ENCODE results near the gene PPP2R3C. TPM values are rescaled to one million over a fixed set of nuclear protein-coding genes. Genes with fewer than 3 reads are reported as not detected.

Gene PPP2R3C
- total and polyA plus RNA-seq, 2 of the 13 experiments (the other 11 are each of a cell fraction or from before 2014, with no cell fraction given): 63.4 to 102 TPM

DNA sequence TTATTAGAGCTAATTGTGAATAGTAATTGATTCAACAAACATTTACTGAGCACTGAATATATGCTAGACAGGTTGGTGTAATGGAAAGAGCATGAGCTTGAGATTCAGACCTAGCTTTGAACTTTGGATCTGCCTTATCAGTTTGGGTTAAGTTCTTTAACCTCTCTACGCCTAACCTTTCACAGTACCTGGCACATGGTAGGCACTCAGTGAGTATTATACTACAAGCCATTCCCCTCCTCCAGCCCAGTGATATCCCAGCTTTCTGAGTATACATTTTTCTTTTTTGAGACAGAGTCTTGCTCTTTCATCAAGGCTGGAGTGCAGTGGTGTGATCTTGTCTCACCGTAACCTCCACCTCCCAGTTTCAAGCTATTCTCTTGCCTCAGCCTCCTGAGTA, 43.7 kb downstream of the PPP2R3C start (continued):
- TF ChIP-seq, protein P1, sequence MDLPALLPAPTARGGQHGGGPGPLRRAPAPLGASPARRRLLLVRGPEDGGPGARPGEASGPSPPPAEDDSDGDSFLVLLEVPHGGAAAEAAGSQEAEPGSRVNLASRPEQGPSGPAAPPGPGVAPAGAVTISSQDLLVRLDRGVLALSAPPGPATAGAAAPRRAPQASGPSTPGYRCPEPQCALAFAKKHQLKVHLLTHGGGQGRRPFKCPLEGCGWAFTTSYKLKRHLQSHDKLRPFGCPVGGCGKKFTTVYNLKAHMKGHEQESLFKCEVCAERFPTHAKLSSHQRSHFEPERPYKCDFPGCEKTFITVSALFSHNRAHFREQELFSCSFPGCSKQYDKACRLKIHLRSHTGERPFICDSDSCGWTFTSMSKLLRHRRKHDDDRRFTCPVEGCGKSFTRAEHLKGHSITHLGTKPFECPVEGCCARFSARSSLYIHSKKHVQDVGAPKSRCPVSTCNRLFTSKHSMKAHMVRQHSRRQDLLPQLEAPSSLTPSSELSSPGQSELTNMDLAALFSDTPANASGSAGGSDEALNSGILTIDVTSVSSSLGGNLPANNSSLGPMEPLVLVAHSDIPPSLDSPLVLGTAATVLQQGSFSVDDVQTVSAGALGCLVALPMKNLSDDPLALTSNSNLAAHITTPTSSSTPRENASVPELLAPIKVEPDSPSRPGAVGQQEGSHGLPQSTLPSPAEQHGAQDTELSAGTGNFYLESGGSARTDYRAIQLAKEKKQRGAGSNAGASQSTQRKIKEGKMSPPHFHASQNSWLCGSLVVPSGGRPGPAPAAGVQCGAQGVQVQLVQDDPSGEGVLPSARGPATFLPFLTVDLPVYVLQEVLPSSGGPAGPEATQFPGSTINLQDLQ (CRISPR knock-in tag; IDR thresholded peaks at IDR 0.05): no peak
- TF ChIP-seq, protein P2, sequence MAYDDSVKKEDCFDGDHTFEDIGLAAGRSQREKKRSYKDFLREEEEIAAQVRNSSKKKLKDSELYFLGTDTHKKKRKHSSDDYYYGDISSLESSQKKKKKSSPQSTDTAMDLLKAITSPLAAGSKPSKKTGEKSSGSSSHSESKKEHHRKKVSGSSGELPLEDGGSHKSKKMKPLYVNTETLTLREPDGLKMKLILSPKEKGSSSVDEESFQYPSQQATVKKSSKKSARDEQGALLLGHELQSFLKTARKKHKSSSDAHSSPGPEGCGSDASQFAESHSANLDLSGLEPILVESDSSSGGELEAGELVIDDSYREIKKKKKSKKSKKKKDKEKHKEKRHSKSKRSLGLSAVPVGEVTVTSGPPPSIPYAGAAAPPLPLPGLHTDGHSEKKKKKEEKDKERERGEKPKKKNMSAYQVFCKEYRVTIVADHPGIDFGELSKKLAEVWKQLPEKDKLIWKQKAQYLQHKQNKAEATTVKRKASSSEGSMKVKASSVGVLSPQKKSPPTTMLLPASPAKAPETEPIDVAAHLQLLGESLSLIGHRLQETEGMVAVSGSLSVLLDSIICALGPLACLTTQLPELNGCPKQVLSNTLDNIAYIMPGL (CRISPR knock-in tag; IDR thresholded peaks at IDR 0.05; ENCODE audit: borderline replicate concordance in 1 of 2, low read depth in 1 of 2): no peak
- TF ChIP-seq ZNF644 (CRISPR knock-in tag; IDR thresholded peaks at IDR 0.05; ENCODE audit: low read depth) (peak; percentile 91), TP53 (CRISPR knock-in tag; conservative IDR thresholded peaks at IDR 0.05) (no peak), KAT8 (CRISPR knock-in tag; IDR thresholded peaks at IDR 0.05) (0 out of 2 replicates have a peak, but pooled peaks have one; percentile 20), HNF4G (IDR thresholded peaks at IDR 0.05; ENCODE audit: borderline replicate concordance, low read depth, low read length) (peak; percentile 77; the same call in 1 of the 2 replicates), HNF4G (CRISPR knock-in tag; IDR thresholded peaks at IDR 0.05; ENCODE audit: borderline replicate concordance, low read depth) (no peak), KLF16 (CRISPR knock-in tag; IDR thresholded peaks at IDR 0.05) (no peak), ZNF557 (CRISPR knock-in tag; IDR thresholded peaks at IDR 0.05) (peak; percentile 69; the same call in 1 of the 2 replicates), PHF20 (CRISPR knock-in tag; IDR thresholded peaks at IDR 0.05) (no peak), NR2C2 (CRISPR knock-in tag; IDR thresholded peaks at IDR 0.05; ENCODE audit: borderline replicate concordance) (0 out of 2 replicates have a peak, but pooled peaks have one; percentile 66), MIXL1 (CRISPR knock-in tag; IDR thresholded peaks at IDR 0.05) (peak; percentile 85; the same call in 1 of the 2 replicates), ZNF749 (CRISPR knock-in tag; IDR thresholded peaks at IDR 0.05; ENCODE audit: borderline replicate concordance) (no peak), PITX1 (CRISPR knock-in tag; IDR thresholded peaks at IDR 0.05) (peak; percentile 89), CEBPB (IDR thresholded peaks at IDR 0.05; ENCODE audit: borderline replicate concordance, low read depth, low read length) (no peak), GATAD2A (CRISPR knock-in tag; IDR thresholded peaks at IDR 0.05) (peak; percentile 64), TOPORS (CRISPR knock-in tag; IDR thresholded peaks at IDR 0.05) (peak; percentile 79; the same call in 1 of the 2 replicates)
- TF ChIP-seq, protein P3, sequence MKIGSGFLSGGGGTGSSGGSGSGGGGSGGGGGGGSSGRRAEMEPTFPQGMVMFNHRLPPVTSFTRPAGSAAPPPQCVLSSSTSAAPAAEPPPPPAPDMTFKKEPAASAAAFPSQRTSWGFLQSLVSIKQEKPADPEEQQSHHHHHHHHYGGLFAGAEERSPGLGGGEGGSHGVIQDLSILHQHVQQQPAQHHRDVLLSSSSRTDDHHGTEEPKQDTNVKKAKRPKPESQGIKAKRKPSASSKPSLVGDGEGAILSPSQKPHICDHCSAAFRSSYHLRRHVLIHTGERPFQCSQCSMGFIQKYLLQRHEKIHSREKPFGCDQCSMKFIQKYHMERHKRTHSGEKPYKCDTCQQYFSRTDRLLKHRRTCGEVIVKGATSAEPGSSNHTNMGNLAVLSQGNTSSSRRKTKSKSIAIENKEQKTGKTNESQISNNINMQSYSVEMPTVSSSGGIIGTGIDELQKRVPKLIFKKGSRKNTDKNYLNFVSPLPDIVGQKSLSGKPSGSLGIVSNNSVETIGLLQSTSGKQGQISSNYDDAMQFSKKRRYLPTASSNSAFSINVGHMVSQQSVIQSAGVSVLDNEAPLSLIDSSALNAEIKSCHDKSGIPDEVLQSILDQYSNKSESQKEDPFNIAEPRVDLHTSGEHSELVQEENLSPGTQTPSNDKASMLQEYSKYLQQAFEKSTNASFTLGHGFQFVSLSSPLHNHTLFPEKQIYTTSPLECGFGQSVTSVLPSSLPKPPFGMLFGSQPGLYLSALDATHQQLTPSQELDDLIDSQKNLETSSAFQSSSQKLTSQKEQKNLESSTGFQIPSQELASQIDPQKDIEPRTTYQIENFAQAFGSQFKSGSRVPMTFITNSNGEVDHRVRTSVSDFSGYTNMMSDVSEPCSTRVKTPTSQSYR (CRISPR knock-in tag; IDR thresholded peaks at IDR 0.05; ENCODE audit: borderline replicate concordance): peak; percentile 77
- TF ChIP-seq, protein P4, sequence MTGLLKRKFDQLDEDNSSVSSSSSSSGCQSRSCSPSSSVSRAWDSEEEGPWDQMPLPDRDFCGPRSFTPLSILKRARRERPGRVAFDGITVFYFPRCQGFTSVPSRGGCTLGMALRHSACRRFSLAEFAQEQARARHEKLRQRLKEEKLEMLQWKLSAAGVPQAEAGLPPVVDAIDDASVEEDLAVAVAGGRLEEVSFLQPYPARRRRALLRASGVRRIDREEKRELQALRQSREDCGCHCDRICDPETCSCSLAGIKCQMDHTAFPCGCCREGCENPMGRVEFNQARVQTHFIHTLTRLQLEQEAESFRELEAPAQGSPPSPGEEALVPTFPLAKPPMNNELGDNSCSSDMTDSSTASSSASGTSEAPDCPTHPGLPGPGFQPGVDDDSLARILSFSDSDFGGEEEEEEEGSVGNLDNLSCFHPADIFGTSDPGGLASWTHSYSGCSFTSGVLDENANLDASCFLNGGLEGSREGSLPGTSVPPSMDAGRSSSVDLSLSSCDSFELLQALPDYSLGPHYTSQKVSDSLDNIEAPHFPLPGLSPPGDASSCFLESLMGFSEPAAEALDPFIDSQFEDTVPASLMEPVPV (CRISPR knock-in tag; IDR thresholded peaks at IDR 0.05): 0 out of 2 replicates have a peak, but pooled peaks have one; percentile 16
- TF ChIP-seq, protein P5, sequence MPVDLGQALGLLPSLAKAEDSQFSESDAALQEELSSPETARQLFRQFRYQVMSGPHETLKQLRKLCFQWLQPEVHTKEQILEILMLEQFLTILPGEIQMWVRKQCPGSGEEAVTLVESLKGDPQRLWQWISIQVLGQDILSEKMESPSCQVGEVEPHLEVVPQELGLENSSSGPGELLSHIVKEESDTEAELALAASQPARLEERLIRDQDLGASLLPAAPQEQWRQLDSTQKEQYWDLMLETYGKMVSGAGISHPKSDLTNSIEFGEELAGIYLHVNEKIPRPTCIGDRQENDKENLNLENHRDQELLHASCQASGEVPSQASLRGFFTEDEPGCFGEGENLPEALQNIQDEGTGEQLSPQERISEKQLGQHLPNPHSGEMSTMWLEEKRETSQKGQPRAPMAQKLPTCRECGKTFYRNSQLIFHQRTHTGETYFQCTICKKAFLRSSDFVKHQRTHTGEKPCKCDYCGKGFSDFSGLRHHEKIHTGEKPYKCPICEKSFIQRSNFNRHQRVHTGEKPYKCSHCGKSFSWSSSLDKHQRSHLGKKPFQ (CRISPR knock-in tag; IDR thresholded peaks at IDR 0.05; ENCODE audit: insufficient replicate concordance): peak; percentile 59
